H9 (cell line): ENCODE results near the gene KLHL3. TPM values are rescaled to one million over a fixed set of nuclear protein-coding genes. Genes with fewer than 3 reads are reported as not detected.

Source experiments
- DNase-seq: peaks from one replicate; pipeline ENCODE4 v3.0.0-alpha.2; 2017
- H2AFZ ChIP-seq: one replicate; pipeline ENCODE4 v1.6.1; 2013; ENCODE audit warnings: mild to moderate bottlenecking, low read length, control low read depth, moderate library complexity
- H2AK5ac ChIP-seq: 2 replicates; pipeline ENCODE4 v1.6.1; 2013; ENCODE audit warnings: low read length, control low read depth, mixed read lengths; ENCODE audit not compliant: insufficient read length
- H2BK120ac ChIP-seq: one replicate; pipeline ENCODE4 v1.6.1; 2013; ENCODE audit warnings: low read depth, mild to moderate bottlenecking, low read length, control low read depth, inconsistent platforms; ENCODE audit not compliant: poor library complexity, severe bottlenecking
- H2BK12ac ChIP-seq: 2 replicates; pipeline ENCODE4 v1.6.1; 2013; ENCODE audit warnings: low read length, control low read depth, mixed read lengths, low read depth; ENCODE audit not compliant: insufficient read length
- H2BK15ac ChIP-seq: 2 replicates; pipeline ENCODE4 v1.6.1; 2013; ENCODE audit warnings: low read depth, low read length, control low read depth
- H2BK20ac ChIP-seq: one replicate; pipeline ENCODE4 v1.6.1; 2013; ENCODE audit warnings: low read depth, mild to moderate bottlenecking, low read length, control low read depth, inconsistent platforms; ENCODE audit not compliant: poor library complexity, severe bottlenecking
- H2BK5ac ChIP-seq: 2 replicates; pipeline ENCODE4 v1.6.1; 2013; ENCODE audit warnings: low read length, control low read depth, mixed read lengths; ENCODE audit not compliant: insufficient read length
- H3K14ac ChIP-seq: 2 replicates; pipeline ENCODE4 v1.6.1; 2013; ENCODE audit warnings: low read length, control low read depth; ENCODE audit not compliant: insufficient read depth
- H3K18ac ChIP-seq: 2 replicates; pipeline ENCODE4 v1.6.1; 2013; ENCODE audit warnings: low read depth, mild to moderate bottlenecking, mixed read lengths, low read length, control low read depth; ENCODE audit not compliant: insufficient read length
- H3K23ac ChIP-seq: 2 replicates; pipeline ENCODE4 v1.6.1; 2013; ENCODE audit warnings: low read length, control low read depth, mixed read lengths, low read depth; ENCODE audit not compliant: insufficient read length
- H3K23me2 ChIP-seq: 2 replicates; pipeline ENCODE4 v1.6.1; 2013; ENCODE audit warnings: low read depth, mild to moderate bottlenecking, mixed read lengths, low read length, control low read depth; ENCODE audit not compliant: insufficient read length, poor library complexity, severe bottlenecking
- H3K27ac ChIP-seq: 2 replicates; pipeline ENCODE4 v1.5.1; 2013; ENCODE audit warnings: low read length, control low read depth, mixed read lengths, low read depth; ENCODE audit not compliant: insufficient read length
- H3K27me3 ChIP-seq: 2 replicates; pipeline ENCODE4 v1.6.1; 2013; ENCODE audit warnings: low read length, control low read depth, inconsistent platforms; ENCODE audit not compliant: insufficient read depth
- H3K4ac ChIP-seq: 2 replicates; pipeline ENCODE4 v1.6.1; 2013; ENCODE audit warnings: low read depth, mild to moderate bottlenecking, control low read depth, inconsistent platforms, low read length, moderate library complexity
- H3K4me1 ChIP-seq: 2 replicates; pipeline ENCODE4 v1.6.1; 2013; ENCODE audit warnings: low read length, control low read depth, inconsistent platforms; ENCODE audit not compliant: insufficient read depth
- H3K4me2 ChIP-seq: 2 replicates; pipeline ENCODE4 v1.6.1; 2013; ENCODE audit warnings: low read length, control low read depth, mixed read lengths; ENCODE audit not compliant: insufficient read length, insufficient read depth
- H3K56ac ChIP-seq: 2 replicates; pipeline ENCODE4 v1.6.1; 2013; ENCODE audit warnings: low read depth, mild to moderate bottlenecking, mixed read lengths, low read length, control low read depth; ENCODE audit not compliant: insufficient read length
- H3K79me1 ChIP-seq: 2 replicates; pipeline ENCODE4 v1.6.1; 2013; ENCODE audit warnings: low read depth, mild to moderate bottlenecking, moderate library complexity, low read length, control low read depth, inconsistent platforms; ENCODE audit not compliant: insufficient read depth, poor library complexity, severe bottlenecking
- H3K79me2 ChIP-seq: 2 replicates; pipeline ENCODE4 v1.6.1; 2013; ENCODE audit warnings: low read length, control low read depth, inconsistent platforms; ENCODE audit not compliant: insufficient read depth
- H3K9ac ChIP-seq: 2 replicates; pipeline ENCODE4 v1.6.1; 2013; ENCODE audit warnings: low read length, control low read depth, mixed read lengths; ENCODE audit not compliant: insufficient read length; ENCODE audit errors: extremely low read depth
- H3K9me3 ChIP-seq: one replicate; pipeline ENCODE4 v1.6.1; 2013; ENCODE audit warnings: low read depth, low read length, inconsistent platforms; ENCODE audit not compliant: control insufficient read depth
- H3T11ph ChIP-seq: one replicate; pipeline ENCODE4 v1.6.1; 2013; ENCODE audit warnings: mild to moderate bottlenecking, low read length, control low read depth, inconsistent platforms
- H4K20me1 ChIP-seq: one replicate; pipeline ENCODE4 v1.6.1; 2013; ENCODE audit not compliant: control insufficient read depth, insufficient read length, insufficient read depth
- H4K5ac ChIP-seq: 2 replicates; pipeline ENCODE4 v1.6.1; 2013; ENCODE audit warnings: low read depth, mild to moderate bottlenecking, mixed read lengths, low read length, control low read depth; ENCODE audit not compliant: insufficient read length
- H4K8ac ChIP-seq: replicated peaks from 2 replicates; pipeline ENCODE4 v1.6.1; 2013; ENCODE audit warnings: low read length, control low read depth, mixed read lengths, low read depth; ENCODE audit not compliant: insufficient read length
- H4K91ac ChIP-seq: 2 replicates; pipeline ENCODE4 v1.6.1; 2013; ENCODE audit warnings: low read depth, mild to moderate bottlenecking, moderate library complexity, mixed read lengths, low read length, control low read depth; ENCODE audit not compliant: insufficient read length
- H3K27ac Mint-ChIP-seq, 3 experiments: 2 replicates in 2 of 3; 3 replicates in 1 of 3; pipeline ENCODE4 v1.8.0; 2020 to 2021; ENCODE audit warnings: mixed read lengths in 3 of 3, mild to moderate bottlenecking in 1 of 3, moderate library complexity in 1 of 3
- H3K27me3 Mint-ChIP-seq: 2 replicates; pipeline ENCODE4 v1.8.0; 2021; ENCODE audit warnings: low read depth, mild to moderate bottlenecking, moderate library complexity, mixed read lengths
- H3K36me3 Mint-ChIP-seq, 3 experiments: 2 replicates in 2 of 3; 3 replicates in 1 of 3; pipeline ENCODE4 v1.8.0; 2020 to 2021; ENCODE audit warnings: low read depth in 3 of 3, mixed read lengths in 3 of 3; ENCODE audit not compliant: insufficient read depth in 1 of 3
- H3K4me1 Mint-ChIP-seq, 2 experiments: 2 replicates each; pipeline ENCODE4 v1.8.0; 2020; ENCODE audit warnings: mixed read lengths in 2 of 2
- H3K4me3 Mint-ChIP-seq, 2 experiments: 2 replicates in 1 of 2; 3 replicates in 1 of 2; pipeline ENCODE4 v1.8.0; 2020 to 2021; ENCODE audit warnings: mild to moderate bottlenecking in 2 of 2, mixed read lengths in 2 of 2, moderate library complexity in 1 of 2
- H3K9me3 Mint-ChIP-seq, 2 experiments: 2 replicates in 1 of 2; 3 replicates in 1 of 2; pipeline ENCODE4 v1.8.0; 2020; ENCODE audit warnings: mild to moderate bottlenecking in 2 of 2, mixed read lengths in 2 of 2, moderate library complexity in 1 of 2
- WGBS: extraction: QIAGEN DNeasy Blood & Tissue Kit; methylation state at CpG from one replicate; pipeline ENCODE4 v1.1.7; 2013; ENCODE audit warnings: missing lambda C conversion rate, low lambda C conversion rate, mixed read lengths; ENCODE audit not compliant: insufficient read length; ENCODE audit errors: extremely low coverage; 5-methylcytosine and 5-hydroxymethylcytosine counted together
- total RNA-seq: library from RNA; stranded (reverse); gene quantifications from 2 replicates; pipeline ENCODE4 v1.2.1, GENCODE V29; 2021
- TF ChIP-seq, protein P1 (sequence below): fragments of 200-600 bp; sonication (generic); conservative IDR thresholded peaks from 3 replicates; pipeline ENCODE4 v1.8.0; 2021; ENCODE audit warnings: antibody characterized with exemption, mild to moderate bottlenecking

The KLHL3 gene
- total RNA-seq, 1 experiment from 2014 or later = 12.8 TPM

DNA sequence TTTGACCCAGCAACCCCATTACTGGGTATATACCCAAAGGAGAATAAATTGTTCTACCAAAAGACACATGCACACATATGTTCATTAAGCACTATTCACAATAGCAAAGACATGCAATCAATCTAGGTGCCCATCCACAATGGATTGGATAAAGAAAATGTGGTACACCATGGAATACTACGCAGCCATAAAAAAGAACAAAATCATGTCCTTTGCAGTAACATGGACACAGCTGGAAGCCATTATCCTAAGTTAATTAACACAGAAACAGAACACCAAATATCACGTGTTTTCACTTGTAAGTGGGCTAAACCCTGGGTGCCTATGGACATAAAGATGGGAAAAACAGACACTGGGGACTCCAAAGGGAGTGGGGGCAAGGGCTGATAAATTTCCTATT, 46.6 kb downstream of the KLHL3 start:
- Histone ChIP-seq H4K5ac (no peak overlapping the region), H2AK5ac (no peak overlapping the region), H3K4ac (no peak overlapping the region), H2BK5ac (no peak overlapping the region), H3K9ac (no peak overlapping the region), H2AFZ (no peak overlapping the region), H3K18ac (no peak overlapping the region), H3K56ac (no peak overlapping the region), H2BK120ac (no peak overlapping the region), H3K27ac (no peak overlapping the region), H2BK20ac (no peak overlapping the region), H4K20me1 (no peaks in the 10 kb centered on the region), H3K23ac (no peak overlapping the region), H3T11ph (no peak overlapping the region), H3K27me3 (no peaks in the 10 kb centered on the region), H4K91ac (no peak overlapping the region), H3K9me3 (no peaks in the 10 kb centered on the region), H2BK15ac (no peak overlapping the region), H3K79me2 (no peaks in the 10 kb centered on the region), H4K8ac (no peak overlapping the region), H3K79me1 (no peaks in the 10 kb centered on the region), H2BK12ac (no peak overlapping the region), H3K4me2 (no peak overlapping the region), H3K14ac (no peak overlapping the region), H3K4me1 (no peaks in the 10 kb centered on the region), H3K23me2 (no peaks in the 10 kb centered on the region)
- WGBS = no CpG with 5 or more reads among the region's 2 CpGs
- Mint-ChIP-seq H3K36me3 (peaks cover 16 to 32% (median 31%) of the 10 kb centered on the region in 3 experiments), H3K27ac (no peak overlapping the region), H3K9me3 (no peaks in the 10 kb centered on the region; a peak in 1 of 5 replicates), H3K4me1 (peaks cover 2 to 9% of the 10 kb centered on the region in 2 experiments; a peak in 3 of 4 replicates), H3K27me3 (no peaks in the 10 kb centered on the region), H3K4me3 (no peak overlapping the region)
- no peak for DNase-seq
- TF ChIP-seq, protein P1, sequence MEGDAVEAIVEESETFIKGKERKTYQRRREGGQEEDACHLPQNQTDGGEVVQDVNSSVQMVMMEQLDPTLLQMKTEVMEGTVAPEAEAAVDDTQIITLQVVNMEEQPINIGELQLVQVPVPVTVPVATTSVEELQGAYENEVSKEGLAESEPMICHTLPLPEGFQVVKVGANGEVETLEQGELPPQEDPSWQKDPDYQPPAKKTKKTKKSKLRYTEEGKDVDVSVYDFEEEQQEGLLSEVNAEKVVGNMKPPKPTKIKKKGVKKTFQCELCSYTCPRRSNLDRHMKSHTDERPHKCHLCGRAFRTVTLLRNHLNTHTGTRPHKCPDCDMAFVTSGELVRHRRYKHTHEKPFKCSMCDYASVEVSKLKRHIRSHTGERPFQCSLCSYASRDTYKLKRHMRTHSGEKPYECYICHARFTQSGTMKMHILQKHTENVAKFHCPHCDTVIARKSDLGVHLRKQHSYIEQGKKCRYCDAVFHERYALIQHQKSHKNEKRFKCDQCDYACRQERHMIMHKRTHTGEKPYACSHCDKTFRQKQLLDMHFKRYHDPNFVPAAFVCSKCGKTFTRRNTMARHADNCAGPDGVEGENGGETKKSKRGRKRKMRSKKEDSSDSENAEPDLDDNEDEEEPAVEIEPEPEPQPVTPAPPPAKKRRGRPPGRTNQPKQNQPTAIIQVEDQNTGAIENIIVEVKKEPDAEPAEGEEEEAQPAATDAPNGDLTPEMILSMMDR = no peak
